Smooth muscle cell (in vitro differentiated cells): ENCODE data around the gene STOX2. TPM values are rescaled to one million over a fixed set of nuclear protein-coding genes. Genes with fewer than 3 reads are reported as not detected.

Experiments used
- DNase-seq: peaks from one replicate; lab custom pipeline; 2025; ENCODE audit not compliant: unreplicated experiment; lab: John Stamatoyannopoulos, UW
- H2AFZ ChIP-seq: fragments of 200-600 bp; sonication (generic); 2 replicates; pipeline ENCODE4 v1.6.0; 2016; ENCODE audit warnings: antibody characterized with exemption, low read depth, mild to moderate bottlenecking
- H3F3A ChIP-seq: fragments of 200-600 bp; sonication (generic); 2 replicates; pipeline ENCODE4 v1.6.0; 2017; ENCODE audit warnings: antibody characterized with exemption, low read depth
- H3K27ac ChIP-seq: fragments of 200-600 bp; sonication (generic); 2 replicates; pipeline ENCODE4 v1.5.1; 2016; ENCODE audit warnings: low read depth, mild to moderate bottlenecking
- H3K27me3 ChIP-seq: fragments of 200-600 bp; sonication (generic); 2 replicates; pipeline ENCODE4 v1.6.1; 2016; ENCODE audit warnings: low read depth, mild to moderate bottlenecking
- H3K36me3 ChIP-seq: fragments of 200-600 bp; sonication (generic); 2 replicates; pipeline ENCODE4 v1.5.1; 2016; ENCODE audit warnings: low read depth
- H3K4me1 ChIP-seq: fragments of 200-600 bp; sonication (generic); 2 replicates; pipeline ENCODE4 v1.5.1; 2016; ENCODE audit warnings: low read depth
- H3K4me2 ChIP-seq: fragments of 200-600 bp; sonication (generic); 2 replicates; pipeline ENCODE4 v1.6.0; 2016; ENCODE audit warnings: mild to moderate bottlenecking
- H3K4me3 ChIP-seq: fragments of 200-600 bp; sonication (generic); 2 replicates; pipeline ENCODE4 v1.5.1; 2016; ENCODE audit warnings: mild to moderate bottlenecking
- H3K79me2 ChIP-seq: fragments of 200-600 bp; sonication (generic); 2 replicates; pipeline ENCODE4 v1.6.0; 2016; ENCODE audit warnings: low read depth, mild to moderate bottlenecking
- H3K9ac ChIP-seq: fragments of 200-600 bp; sonication (generic); 2 replicates; pipeline ENCODE4 v1.6.0; 2016; ENCODE audit warnings: low read depth
- H3K9me3 ChIP-seq: fragments of 200-600 bp; sonication (generic); replicated peaks from 2 replicates; pipeline ENCODE4 v1.5.1; 2016; ENCODE audit warnings: low read depth
- H4K20me1 ChIP-seq: fragments of 200-600 bp; sonication (generic); 2 replicates; pipeline ENCODE4 v1.6.0; 2016; ENCODE audit warnings: low read depth
- CTCF ChIP-seq: fragments of 200-600 bp; sonication (generic); IDR thresholded peaks from 2 replicates; pipeline ENCODE4 v1.5.1; 2017; ENCODE audit warnings: borderline replicate concordance, mild to moderate bottlenecking, antibody characterized with exemption; ENCODE audit not compliant: insufficient read depth, poor library complexity, severe bottlenecking
- WGBS: methylation state at CpG from one replicate; pipeline ENCODE4 v1.1.7; 2016; ENCODE audit warnings: low lambda C conversion rate; 5-methylcytosine and 5-hydroxymethylcytosine counted together
- polyA plus RNA-seq: library from polyadenylated mRNA; unstranded; fragments of >200 nt; fragmentation: Nextera tagmentation; extraction: Ambion mirVana; gene quantifications from 2 replicates; pipeline ENCODE4 v1.2.1, GENCODE V29; 2016
- total RNA-seq: library from RNA; depleted of rRNA; stranded (reverse); fragments of >200 nt; gene quantifications from 2 replicates; pipeline ENCODE4 v1.2.3, GENCODE V29; 2014

STOX2 gene
- total and polyA plus RNA-seq, 2 experiments from 2014 or later: 1.3 to 4.2 TPM

DNA sequence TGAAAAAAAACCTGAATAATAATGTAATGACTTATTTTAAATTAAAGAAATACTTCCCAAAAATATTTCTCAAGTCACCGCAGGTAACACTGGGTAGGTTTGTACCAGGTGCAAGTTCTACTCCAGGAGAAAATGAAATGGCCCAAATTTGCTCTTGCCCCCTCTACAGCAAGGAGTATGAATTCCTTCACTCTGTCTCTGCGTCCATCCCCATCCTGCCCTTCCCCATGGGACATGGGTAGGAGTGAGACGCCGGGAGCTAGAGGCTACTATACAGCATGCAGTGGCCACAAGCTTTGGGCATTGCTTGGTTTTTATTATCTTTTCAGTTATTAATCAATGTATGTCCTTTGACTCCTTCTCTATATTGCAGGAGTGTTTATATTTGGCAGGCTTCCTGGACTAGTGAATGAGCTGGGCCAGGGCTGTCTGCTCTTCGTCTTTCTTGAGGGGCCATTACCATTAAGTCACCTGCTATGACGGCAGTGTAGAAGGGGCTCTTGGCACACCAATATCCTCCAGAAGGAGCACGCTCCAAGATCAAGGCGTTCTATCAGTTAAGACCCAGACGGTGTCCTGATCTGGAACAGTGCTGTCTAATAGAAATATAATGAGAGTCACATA is 162.9 kb downstream of the STOX2 start:
- WGBS: 81% methylated on average over 9 of the region's 9 CpGs
- DNase-seq: no peak
- TF ChIP-seq CTCF: no peak
- Histone ChIP-seq H3K79me2 (no peaks in the 10 kb centered on the region), H3K27ac (no peak overlapping the region), H3K4me3 (no peak overlapping the region), H3K36me3 (no peaks in the 10 kb centered on the region), H3F3A (no peaks in the 10 kb centered on the region), H3K4me1 (no peaks in the 10 kb centered on the region), H3K4me2 (no peak overlapping the region), H3K9me3 (peaks cover 4% of the 10 kb centered on the region), H3K9ac (no peak overlapping the region), H3K27me3 (no peaks in the 10 kb centered on the region), H4K20me1 (no peaks in the 10 kb centered on the region), H2AFZ (no peak overlapping the region)

Other genes with a start within 250 kb of the STOX2 start
- gene RWDD4, start 246.1 kb upstream of the STOX2 start, total RNA-seq: 25.1 and 28.1 TPM in 2 replicates
- 20.0 and 23.6 TPM in 2 replicates for gene RWDD4, start 246.1 kb upstream of the STOX2 start, polyA plus RNA-seq
- 41.0 and 56.5 TPM in 2 replicates for gene TRAPPC11, start 246.0 kb upstream of the STOX2 start, total RNA-seq
- 12.4 and 15.5 TPM in 2 replicates for gene TRAPPC11, start 246.0 kb upstream of the STOX2 start, polyA plus RNA-seq